Stimulated activated CD8-positive, alpha-beta memory T cell treated with anti-CD3 and anti-CD28 coated beads, Interleukin-7, amount 100 ng/mL, for 4 hours (primary cell): ENCODE measurements around the gene RHOH.

Experiments used
- DNase-seq, 2 donors: peaks; one replicate each; pipeline ENCODE4 v3.0.0-alpha.2; 2020; ENCODE audit warnings: low read depth in 2 of 2

The RHOH gene

DNA sequence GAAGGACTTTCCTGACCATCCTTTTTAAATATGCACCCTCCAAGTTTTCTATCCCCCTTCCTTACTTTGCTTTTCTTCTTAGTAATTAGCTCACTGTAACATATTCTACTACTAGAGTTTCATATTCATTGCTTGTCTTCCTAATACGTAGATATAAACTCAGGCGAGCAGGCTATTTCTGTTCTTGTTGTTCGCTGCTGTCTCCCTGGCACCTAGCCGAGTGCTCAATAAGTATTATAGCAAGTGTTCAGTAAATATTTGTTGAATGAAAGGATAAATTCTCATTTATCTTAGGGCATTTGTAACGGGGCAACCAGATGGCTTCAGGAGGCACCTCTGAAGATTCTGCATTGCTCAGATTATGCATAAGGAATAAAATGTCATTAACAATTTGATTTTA, 6.8 kb upstream of the RHOH start:
- DNase-seq = no peak

DNA sequence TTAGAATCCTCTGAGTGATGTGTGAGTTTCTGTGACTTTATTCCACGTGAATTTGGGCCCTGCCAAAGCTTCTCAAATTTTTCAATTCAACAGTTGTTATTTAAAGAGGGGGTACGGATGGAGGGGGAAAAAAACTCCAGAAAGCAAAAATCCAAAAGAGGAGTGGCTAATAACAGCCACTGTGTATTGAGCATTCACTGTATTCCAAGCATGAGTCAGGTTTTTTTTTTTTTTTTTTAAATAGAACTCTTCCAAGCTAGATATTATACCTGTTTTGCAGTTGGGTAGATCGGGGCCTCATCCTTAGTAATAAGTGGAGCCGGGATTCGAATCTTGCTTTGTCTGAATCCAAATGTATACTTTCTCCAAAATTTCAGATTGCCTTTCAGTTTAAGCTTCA, 6.4 kb upstream of the RHOH start:
- DNase-seq = no peak

DNA sequence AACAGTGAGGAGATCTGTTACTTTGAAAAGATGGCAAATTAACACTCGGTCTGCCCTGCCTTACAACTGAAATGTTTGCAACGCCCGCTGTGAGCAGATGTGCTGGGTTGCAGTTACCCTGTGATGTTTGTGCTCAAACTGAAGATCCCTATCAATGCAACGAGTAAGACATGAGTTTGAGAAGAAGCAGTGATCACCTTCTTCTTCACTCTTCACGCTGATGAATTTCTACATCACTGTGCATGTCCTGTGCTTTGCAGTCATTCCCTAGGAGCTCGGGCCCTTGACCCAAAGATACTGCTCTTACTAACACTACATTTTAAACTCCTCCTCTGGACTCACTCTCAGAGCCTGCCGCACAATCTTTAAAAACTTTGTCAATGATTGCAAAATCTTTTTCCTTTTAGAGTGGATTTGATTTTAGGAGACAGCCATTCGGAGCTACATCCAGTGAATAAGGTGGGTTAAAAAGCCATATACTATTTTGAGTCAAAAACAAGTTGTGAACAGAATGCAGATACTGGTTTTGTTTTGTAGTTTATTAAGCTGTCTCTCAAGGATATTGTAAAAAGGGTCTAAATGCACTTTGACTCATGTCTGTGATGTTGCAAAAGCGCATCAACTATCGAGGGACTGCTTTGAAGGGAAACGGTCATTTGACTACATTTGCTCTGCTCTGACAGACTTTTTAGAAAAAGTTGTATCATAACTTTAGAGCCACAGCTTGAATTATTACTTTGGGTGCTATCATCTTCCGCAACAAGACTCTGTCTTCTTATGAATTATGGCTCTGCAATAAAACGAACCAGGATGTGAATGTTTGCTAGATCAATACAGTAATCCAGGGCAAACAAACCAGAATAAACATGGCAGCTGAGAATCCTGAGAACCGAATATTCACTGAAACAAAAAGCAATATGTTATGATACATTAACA, 5.7 kb upstream of the RHOH start:
- DNase-seq = no peak

DNA sequence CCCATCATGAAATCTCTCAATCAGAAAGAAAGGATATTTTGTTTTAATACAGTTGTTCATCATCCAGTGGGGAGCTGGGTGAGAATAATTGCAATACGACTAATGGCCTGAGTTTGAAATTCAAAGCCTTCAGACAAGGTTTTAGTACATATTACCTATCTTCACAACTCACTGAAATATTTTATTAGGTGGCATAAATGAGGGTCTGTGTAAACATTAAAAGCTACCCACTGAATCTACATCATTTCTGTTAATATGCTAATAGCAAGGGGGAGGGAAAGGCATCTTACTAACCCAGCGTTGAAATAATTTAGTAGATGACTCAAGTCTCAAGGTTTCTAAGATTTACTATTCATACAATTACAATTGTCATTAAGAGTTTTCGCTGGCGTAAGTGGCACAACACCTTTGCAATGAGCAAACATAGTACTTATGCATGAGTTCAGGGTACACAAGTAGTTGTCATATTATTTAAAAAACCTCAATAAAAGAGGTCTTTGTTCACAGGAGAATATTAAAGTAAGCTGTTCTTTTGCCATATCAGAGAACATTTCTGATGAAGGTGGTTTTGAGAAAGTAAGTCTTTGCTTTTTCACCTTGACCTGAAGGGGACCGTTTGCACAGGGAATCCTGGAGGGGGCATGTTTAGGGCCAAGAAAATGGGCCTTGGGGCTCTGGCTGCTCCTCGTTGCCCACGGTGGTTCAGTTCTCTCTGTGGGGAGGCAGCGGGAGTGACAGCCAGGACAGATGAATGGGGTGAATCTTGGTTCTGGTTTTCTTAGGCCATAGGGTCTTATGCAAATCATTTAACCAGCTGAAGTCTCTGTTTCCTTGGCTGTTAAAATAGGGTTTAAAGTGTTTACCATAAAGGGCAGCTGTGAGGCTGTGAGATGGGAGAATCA, 4.5 kb upstream of the RHOH start:
- no peak for DNase-seq

DNA sequence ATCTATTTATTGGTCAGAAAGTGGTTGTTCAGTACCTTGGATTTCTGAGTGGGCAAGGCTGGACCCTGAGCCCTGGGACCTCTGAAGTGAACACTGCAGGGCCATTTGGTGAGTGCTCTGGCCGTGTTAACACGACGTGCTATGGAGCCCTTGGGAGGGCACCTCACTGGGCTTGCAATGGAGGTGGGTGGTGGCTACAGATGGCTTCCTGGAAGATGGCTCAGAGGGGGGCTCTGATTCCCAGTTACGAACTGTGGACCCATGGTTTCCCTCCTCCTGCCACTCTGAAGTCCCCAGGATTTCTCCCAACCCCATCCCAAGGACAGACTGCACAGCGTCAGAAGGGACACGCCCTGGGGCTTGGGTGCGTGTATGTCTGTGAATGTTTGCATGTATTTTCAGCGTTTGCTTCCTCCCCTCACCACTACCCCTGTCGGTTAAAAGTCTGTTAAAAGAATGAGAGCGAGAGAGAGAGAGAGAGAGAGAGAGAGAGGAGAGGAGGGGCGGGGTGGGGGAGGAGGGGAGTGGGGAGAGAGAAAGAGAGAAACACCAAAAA, 3.7 kb upstream of the RHOH start:
- no peak for DNase-seq

DNA sequence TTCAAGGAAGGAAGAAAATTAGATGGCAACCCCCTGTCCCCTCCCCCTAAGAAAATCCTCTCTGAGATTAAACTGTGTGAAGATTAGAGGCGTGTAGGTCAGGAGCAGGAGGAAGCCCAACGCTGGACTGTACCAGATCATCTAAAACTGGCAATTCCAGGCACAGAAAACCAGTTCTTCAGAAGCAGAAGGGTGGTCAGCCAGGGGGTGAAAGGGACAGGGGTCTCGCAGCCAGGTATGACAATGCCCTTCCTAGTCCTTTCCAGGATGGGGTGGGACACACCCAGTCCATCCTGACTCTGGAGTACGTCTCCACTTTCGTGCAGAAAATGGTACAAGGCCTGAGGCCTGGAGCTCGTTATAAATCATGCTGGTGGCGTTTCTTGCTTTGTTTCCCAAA, 3.3 kb upstream of the RHOH start:
- DNase-seq = no peak

DNA sequence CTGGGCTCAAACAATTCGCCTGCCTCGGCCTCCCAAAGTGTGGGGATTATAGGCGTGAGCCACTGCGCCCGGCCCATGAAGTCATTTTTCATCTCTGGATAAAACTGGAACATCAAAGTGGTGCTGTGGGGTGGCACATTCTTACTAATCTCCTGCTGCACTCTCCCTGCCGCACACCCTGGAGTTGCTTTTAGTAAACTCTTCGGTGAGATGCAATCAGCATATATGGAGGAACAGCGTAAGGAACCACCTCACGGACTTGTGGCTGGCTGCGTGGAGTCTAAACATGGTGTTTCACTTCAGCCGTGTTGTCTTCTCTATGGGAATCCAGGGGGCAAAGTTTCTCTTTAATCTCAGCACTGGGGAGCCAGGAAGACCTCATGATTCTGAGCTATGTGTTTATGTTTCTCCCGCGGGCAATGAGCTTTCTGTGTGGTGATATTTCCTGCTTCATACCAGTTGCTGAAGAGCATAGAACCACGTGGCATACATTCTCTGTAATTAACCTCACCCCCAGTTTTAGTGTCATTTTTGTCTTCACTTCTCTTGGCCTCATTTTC, 2.1 kb upstream of the RHOH start:
- DNase-seq = no peak

DNA sequence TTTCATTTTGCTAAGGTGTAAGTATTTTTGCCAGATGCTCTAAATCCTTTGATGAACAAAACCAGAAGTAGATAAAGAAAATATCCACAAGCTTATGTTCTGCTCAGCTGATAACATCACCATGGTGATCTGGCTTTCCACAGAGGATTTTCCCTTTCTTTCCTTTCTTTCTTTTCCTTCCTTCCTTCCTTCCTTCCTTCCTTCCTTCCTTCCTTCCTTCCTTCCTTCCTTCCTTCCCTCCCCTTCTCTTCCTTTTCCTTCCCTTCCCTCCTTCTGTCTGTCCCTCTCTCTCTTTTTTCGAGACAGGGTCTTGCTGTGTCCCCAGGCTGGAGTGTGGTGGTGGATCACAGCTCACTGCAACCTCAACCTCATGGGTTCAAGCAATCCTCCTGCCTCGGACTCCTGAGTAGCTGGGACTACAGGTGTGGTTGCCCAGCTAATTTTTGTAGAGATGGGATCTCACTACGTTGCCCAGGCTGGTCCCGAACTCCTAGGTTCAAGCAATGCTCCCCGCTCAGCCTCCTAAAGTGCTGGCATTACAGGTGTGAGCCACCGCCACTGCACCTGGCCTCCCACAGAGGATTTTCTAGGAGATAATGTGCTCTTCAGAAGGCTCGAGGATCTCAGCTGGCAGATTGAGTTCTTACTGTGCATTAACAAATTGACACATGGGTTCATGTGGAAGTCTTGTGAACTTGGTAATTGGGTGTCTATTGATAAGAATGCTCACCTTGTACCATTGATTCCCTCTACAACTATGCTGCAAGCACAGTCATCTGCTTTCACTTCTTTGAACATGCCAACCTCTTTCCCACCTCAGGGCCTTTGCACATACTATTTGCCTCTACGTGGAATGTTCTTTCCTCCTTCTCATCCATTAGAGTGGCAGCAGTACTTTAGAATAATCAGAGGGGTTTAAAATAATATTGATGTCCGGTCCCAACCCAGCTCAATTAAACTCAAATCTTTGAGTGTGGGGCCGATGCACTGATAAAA, 1.4 kb upstream of the RHOH start:
- DNase-seq = no peak

DNA sequence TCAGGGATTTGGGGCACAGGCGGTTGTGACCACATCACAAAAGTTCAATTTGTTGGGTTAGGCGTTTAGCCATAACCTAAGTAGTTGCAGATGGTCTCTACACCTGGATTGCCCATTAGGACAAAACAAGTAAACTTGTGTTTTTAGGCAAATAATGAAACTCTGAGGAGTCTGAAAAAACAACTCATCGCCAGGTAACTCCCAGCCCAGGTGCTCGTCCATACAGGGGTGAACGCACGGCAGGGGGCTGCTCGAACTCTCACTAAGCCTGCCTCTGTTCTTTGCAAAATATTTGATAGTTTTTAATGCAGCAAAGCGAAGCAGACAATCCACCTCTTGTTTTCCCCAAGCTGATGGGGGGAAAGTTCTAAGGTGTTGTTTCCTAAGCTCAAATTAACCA, 559 bp upstream of the RHOH start:
- DNase-seq = no peak

DNA sequence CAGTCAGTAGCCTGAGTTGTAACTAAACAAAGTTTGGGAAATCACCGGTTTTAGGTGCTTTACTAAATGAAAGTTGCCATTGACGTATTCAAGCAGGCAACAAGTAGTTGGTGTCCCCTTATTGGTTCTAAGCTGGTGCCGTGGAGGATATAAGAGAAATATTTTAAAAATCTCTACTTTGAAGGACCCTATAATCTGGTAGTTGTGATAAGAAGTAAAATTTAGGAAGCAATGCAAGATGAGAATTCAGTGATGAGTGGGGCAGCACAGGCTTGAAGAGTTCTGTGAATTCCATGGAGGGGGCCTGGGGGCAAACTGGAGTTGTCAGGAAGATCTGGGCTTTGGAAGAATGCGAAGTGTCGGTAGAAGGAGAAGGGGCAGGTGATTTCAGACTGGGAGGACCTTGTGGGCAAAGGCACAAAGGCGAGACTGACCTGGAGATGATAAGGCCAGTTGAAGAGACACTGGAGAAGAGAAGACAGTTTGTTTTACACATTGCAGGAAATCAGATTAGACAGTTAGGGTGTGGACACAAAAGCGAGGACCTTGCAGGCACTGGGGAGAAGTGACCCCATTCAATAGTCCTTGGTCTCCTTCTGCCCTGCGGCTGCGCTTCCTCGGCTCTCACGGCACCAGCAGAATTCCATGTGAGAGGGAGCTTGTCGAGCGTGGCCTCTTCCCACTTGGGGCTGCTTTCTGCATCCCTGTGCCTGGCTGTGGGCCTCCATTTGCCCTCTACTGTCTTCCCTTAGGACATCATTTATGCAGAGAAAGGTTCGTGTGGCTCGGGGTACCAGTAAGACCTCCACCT, 1.3 kb downstream of the RHOH start:
- no peak for DNase-seq

DNA sequence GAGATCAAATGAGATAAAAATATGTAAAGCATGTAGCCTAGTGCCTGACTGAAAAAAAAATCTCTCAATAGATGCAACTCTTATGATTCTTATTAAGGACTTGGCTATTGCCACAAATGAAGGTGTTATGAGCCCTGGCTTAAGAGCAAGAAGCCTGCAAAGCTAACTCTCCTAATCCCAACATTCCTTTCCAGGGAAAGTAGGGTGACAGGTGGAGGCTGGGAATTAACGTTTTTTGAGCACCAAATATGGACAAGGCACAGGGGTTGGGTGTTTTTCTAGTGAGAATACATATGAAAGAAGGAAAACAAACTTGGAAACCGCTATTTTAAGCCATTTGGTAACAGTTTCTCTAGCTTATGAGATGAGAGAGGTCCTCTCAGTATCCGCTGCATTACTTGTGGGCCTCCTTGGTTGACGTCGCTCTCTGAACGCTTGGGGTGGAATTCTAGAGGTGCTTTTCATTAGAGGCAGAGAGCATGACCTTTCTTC, 2.4 kb downstream of the RHOH start:
- DNase-seq = no peak

DNA sequence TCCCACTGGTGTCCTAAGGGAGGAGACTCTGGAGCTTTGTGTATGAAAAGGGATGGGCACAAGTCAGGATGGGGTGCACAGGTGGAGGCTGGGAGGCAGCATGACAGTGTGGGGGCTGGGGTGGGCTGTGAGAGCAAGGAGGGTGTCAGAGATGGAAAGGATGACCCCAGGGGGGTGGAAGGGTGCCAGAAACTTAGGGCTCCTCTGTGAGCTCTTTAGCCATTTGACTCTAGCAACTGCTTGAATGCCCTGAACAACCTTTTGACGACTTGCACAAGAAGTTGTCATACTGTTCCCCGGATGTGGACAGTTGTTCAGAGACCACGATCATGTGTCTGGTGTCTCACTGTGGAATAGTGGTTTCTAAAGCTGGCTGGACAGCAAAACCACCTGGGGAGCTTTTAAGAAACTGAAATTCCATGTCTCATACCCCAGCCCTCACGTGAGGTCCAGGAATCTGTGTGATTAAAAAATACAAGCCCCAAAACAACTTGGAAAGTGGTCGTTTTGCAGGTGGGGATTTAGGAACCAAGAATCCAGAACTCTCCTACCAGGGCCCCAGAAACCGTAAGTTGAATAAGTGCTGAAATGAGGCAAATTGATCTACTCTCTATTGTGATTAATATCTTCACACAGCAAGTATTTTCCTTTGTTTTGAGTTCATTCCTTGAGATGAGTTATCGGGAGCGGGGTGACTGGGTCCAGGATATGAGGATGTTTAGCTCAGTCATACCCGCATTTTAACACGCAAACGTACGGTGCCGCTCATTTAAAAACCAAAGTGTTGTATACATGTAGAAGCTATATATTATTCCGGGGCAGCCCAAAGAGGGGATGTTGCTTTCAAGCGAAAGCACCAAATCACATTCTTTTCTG, 3.4 kb downstream of the RHOH start:
- DNase-seq = peak; percentile 52 to 60

DNA sequence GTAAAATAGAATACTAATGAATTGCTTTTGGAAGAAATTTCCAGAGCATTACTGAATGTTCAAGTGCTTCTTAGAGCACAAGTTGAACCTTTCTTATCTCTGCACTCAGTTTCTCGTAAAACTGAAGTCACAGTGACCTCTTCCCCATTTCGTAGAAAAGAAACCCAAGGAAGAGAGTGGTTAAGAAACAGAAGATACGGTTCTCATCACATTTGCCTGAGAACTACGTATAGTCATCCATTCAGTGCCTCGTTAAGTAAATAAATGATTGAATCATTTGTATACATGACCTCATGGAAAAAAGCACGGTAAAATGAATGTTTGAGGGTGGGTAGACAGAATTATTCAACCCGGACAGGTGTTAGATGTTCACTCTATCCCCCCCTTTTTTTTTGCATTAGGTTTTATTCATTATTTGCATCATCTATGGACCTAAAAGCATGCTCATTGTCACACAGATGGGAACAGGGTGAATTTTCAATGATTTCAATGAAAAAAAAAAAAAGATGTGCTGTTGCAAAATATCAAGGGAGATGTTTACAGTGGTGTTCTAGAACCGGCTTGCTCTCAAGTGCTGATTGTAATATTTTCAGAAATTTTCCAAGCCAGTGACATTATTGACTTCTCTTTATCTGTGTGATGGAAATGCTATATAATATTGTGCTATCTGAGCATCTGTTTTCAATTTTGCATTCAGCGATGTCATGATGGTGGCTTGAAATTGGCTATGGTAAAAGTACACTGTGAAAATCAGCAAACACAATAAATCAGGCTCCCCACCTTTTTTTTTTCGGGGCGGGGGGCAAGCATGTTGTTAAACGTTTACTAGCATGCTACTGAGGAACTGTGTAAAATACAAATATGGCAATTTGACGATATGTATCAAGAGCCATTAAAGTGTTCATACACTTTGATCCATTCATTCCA, 4.3 kb downstream of the RHOH start:
- no peak for DNase-seq

DNA sequence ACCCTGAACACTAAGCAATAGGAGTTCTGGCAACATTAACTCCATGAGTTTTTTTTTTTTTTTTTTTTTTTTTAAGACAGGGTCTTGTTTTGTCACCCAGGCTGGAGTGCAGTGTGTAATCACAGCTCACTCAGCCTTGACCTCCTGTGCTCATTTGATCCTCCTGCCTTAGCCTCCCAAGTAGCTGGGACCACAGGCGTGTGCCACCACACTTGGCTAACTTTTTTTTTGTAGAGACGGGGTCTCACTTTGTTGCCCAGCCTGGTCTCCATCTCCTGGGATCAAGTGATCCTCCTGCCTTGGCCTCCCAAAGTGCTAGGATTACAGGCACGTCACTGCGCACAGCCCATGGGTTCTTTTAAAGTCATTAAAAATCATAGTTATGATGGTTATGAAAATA, 5.1 kb downstream of the RHOH start:
- no peak for DNase-seq

DNA sequence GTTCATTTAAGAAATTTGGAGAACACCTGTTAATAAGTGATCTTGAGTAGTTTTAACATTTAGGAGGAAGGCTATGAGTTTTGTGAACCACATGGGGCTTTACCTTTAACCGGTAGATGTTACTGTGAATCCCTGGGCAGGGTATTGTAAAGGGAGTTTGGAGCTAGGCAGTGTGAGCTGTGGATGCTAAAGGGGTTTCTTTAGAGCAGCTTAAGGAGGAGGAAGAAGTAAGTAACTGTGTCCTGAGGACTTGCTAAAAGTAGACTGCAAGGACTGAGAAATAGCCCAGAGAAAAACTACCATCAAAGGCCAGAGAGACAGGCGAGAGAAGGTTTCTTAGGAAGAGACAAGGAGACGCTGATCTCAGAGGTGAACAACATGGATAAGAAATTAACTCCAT, 5.6 kb downstream of the RHOH start:
- no peak for DNase-seq

DNA sequence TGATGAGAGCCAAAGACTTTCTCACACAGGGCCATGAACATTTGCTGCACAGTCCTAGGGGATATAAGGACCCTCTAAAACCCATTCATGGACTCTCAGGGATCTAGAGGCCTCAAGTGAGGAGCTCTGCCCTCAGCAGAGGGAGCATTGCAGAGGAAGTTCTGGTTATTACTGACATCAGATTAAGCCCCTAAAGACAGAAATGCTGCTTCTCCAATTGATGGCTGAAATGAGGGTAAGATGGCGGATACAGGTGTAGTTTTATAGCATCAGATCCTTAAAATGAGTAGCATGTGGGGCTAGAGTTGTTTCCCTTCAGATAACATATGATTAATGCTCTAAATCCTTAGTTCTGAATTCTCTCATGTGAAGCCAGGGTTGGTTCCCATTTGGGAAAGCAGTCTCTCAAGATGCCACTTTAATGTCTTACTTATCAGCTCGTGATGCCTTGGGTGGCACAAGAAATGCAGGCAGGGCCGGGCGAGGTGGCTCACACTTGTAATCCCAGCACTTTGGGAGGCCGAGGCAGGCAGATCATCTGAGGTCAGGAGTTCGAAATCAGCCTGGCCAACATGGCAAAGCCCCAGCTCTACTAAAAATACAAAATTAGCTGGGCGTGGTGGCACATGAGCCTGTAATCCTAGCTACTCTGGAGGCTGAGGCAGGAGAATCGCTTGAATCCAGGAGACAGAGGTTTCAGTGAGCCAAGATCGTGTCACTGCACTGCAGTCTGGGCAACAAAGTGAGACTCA, 7.9 kb downstream of the RHOH start:
- no peak for DNase-seq
